ENCODE data around the gene MED16.

DNA sequence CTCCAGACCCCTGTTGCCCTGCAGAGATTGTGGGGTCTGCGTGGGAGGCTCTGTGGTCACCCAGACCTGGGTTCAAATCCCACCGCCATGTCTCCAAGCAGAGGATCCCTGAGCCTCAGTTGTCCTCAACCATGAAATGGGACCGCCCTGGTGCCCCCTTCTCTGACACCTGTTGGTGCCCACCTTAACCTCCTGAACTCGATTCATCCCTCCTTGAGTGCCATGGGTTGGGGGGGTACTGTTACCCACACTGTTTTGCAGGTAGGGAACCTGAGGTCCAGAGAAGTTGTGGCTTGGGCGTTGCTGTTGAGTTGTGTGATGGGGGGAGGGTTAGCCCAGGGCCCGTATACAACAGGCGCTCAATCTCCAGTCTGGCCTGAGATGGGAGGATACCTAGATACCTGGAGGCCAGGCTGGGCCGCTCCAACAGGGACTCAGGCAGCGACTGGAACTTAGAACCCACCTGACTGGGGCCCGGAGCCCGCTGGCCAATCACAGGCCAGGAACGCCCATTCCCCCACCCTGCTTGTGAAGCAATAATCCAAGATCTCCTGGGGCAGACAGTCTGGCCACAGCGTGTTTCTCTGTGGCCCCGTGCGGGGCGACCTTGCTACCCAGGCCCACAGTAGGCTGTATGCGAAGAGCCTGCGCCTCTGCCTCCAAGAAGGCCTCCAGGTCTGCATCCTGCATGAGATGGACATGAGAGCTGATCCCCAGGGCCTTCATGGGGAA, 35.6 kb upstream of the MED16 start:
- TF ChIP-seq EZH2 (IDR thresholded peaks at IDR 0.05; ENCODE audit: insufficient read depth, low read length), result no peak
- TF ChIP-seq, protein P1, sequence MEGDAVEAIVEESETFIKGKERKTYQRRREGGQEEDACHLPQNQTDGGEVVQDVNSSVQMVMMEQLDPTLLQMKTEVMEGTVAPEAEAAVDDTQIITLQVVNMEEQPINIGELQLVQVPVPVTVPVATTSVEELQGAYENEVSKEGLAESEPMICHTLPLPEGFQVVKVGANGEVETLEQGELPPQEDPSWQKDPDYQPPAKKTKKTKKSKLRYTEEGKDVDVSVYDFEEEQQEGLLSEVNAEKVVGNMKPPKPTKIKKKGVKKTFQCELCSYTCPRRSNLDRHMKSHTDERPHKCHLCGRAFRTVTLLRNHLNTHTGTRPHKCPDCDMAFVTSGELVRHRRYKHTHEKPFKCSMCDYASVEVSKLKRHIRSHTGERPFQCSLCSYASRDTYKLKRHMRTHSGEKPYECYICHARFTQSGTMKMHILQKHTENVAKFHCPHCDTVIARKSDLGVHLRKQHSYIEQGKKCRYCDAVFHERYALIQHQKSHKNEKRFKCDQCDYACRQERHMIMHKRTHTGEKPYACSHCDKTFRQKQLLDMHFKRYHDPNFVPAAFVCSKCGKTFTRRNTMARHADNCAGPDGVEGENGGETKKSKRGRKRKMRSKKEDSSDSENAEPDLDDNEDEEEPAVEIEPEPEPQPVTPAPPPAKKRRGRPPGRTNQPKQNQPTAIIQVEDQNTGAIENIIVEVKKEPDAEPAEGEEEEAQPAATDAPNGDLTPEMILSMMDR (IDR thresholded peaks at IDR 0.05; ENCODE audit: insufficient read depth, low read depth, low read length), result no peak

Measured in astrocyte (in vitro differentiated cells and primary cell).